Fibroblast of skin of right biceps (primary cell): ENCODE results near the gene HSP90AA1.
"Not testable (repeated sequence)": the region's sequence is repeated elsewhere in the genome, so short reads cannot be mapped to it uniquely, and the experiment has no call there.

Experiments used
- DNase-seq: peaks from one replicate; pipeline ENCODE4 v3.0.0-alpha.2; 2013

Gene HSP90AA1

GRCh38 chr14:102086972-102087761 is at the start of gene HSP90AA1:
HSP90AA1 (minus strand) TSS chr14:102087044; CDS start chr14:102086378, 666 bp downstream.
- DNase-seq: peak; percentile 94

GRCh38 chr14:102135456-102135855 is 48.6 kb upstream of the HSP90AA1 start:
- DNase-seq: not testable (repeated sequence)

- not testable (repeated sequence) for DNase-seq
Observed at GRCh38 chr14:102134719-102135118, 47.9 kb upstream of the HSP90AA1 start.

GRCh38 chr14:102134021-102134420 is 47.2 kb upstream of the HSP90AA1 start:
- DNase-seq: not testable (repeated sequence)

- no peak for DNase-seq
Observed at GRCh38 chr14:102131741-102132140, 44.9 kb upstream of the HSP90AA1 start.

GRCh38 chr14:102126807-102127455 is 40.1 kb upstream of the HSP90AA1 start:
- no peak for DNase-seq

GRCh38 chr14:102125546-102125945 is 38.7 kb upstream of the HSP90AA1 start:
- no peak for DNase-seq

GRCh38 chr14:102124419-102124818 is 37.6 kb upstream of the HSP90AA1 start:
- DNase-seq: no peak

GRCh38 chr14:102121567-102121966 is 34.7 kb upstream of the HSP90AA1 start:
- no peak for DNase-seq

GRCh38 chr14:102120888-102121287 is 34.0 kb upstream of the HSP90AA1 start:
- DNase-seq: no peak

GRCh38 chr14:102117852-102118251 is 31.0 kb upstream of the HSP90AA1 start:
- DNase-seq: no peak

- no peak for DNase-seq
Observed at GRCh38 chr14:102116361-102117180, 29.7 kb upstream of the HSP90AA1 start.

GRCh38 chr14:102111101-102111500 is 24.3 kb upstream of the HSP90AA1 start:
- no peak for DNase-seq

- not testable (repeated sequence) for DNase-seq
Observed at GRCh38 chr14:102109332-102109731, 22.5 kb upstream of the HSP90AA1 start.

GRCh38 chr14:102105369-102105768 is 18.5 kb upstream of the HSP90AA1 start:
- DNase-seq: no peak

- no peak for DNase-seq
Observed at GRCh38 chr14:102103062-102103695, 16.3 kb upstream of the HSP90AA1 start.

GRCh38 chr14:102097441-102098135 is 10.7 kb upstream of the HSP90AA1 start:
- DNase-seq: no peak

GRCh38 chr14:102096569-102097188 is 9.8 kb upstream of the HSP90AA1 start:
- DNase-seq: peak; percentile 79

GRCh38 chr14:102095871-102096568 is 9.2 kb upstream of the HSP90AA1 start:
- no peak for DNase-seq

GRCh38 chr14:102095231-102095870 is 8.5 kb upstream of the HSP90AA1 start:
- DNase-seq: peak; percentile 22

- no peak for DNase-seq
Observed at GRCh38 chr14:102094101-102094500, 7.3 kb upstream of the HSP90AA1 start.
